GM12892 (cell line): ENCODE results near the gene ATP8A2.

Experiments used
- POLR2A ChIP-seq: IDR thresholded peaks from 2 replicates; pipeline ENCODE4 v1.6.1; 2011; ENCODE audit warnings: low read depth, low read length, control low read depth
- POLR2AphosphoS5 ChIP-seq: IDR thresholded peaks from 2 replicates; pipeline ENCODE4 v1.6.1; 2011; ENCODE audit warnings: low read depth, low read length, control low read depth

DNA sequence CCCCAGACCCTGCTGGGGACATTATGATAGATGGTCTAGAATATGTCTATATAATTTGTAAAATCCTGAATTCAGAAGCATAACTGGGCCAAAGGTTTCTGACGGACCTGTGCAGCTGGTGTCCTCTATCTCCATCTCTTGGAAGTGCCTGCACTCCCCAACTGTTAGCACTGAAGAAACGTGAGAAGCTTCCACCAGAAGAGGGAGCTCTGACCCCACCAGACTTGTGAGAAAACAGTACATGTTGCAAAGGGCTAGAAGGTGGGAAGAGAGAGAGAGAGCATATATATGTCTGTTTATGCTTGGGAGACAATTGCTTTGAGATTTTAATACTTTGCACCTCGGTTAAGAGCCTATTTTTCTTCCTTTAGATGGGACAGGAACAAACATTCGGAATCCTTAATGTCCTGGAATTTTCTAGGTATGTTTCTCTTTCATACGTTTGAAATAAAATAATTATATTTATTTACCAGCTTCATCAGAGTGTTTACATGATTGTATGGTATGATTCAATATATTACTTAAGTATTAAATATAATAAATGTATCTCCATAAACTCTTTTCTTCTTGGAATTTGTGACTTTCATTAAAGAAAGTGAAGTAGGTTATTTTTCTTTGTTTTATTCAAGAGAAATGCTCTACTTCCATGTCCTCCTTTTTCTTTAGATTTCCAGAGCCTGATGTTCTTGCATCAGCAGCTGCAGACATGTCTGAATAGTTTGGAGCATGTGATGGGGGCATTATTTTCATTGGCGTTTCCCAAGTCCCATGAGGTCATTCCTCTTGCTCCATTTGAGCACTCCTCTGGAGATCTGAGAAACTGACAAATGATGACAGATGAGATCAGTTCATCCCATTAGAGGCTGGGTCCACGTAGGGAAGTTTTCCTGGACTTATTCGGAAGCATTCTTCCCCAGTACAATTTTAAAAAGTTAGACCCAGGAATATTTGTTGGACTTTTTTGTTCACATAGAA is 202.9 kb downstream of the ATP8A2 start:
- TF ChIP-seq POLR2AphosphoS5 = no peak
- TF ChIP-seq POLR2A = no peak
